Caco-2 (cell line): ENCODE measurements around the gene ITGB1. TPM values are rescaled to one million over a fixed set of nuclear protein-coding genes. Genes with fewer than 3 reads are reported as not detected.

ENCODE experiments used
- BruUV-seq: library from RNA; stranded (reverse); fragments of 400-500 nt; replicated peaks from 2 replicates; lab custom pipeline; 2021; lab: Mats Ljungman, UMichigan
- CTCF ChIA-PET: fragments of 300-600 bp; sonication (Branson Sonifier 250); formaldehyde crosslinking; loops from one replicate; lab custom pipeline; 2022; ENCODE audit warnings: antibody characterized with exemption; lab: Charles Lee
- POLR2A ChIA-PET: fragments of 300-600 bp; sonication (Branson Sonifier 250); formaldehyde crosslinking; loops from one replicate; lab custom pipeline; 2022; ENCODE audit warnings: antibody characterized with exemption; lab: Charles Lee
- DNase-seq, 2 experiments: peaks; one replicate each; pipeline versions ENCODE4 v3.0.0 to v3.0.0-alpha.2; 2020 to 2022
- H3K27me3 ChIP-seq: replicated peaks from 2 replicates; pipeline ENCODE4 v1.6.0; 2011; ENCODE audit warnings: low read length; ENCODE audit not compliant: control insufficient read depth, insufficient read depth
- H3K36me3 ChIP-seq: 2 replicates; pipeline ENCODE4 v1.5.1; 2011; ENCODE audit warnings: low read length; ENCODE audit not compliant: control insufficient read depth, insufficient read depth
- H3K4me1 ChIP-seq: fragments of 250-450 bp; sonication (Bioruptor Pico); 2 replicates; pipeline ENCODE4 v1.5.1; 2020; ENCODE audit warnings: mild to moderate bottlenecking
- H3K4me3 ChIP-seq: 2 replicates; pipeline ENCODE4 v1.5.1; 2011; ENCODE audit warnings: low read depth, mild to moderate bottlenecking, control low read depth, low read length
- H3K9me3 ChIP-seq: fragments of 250-450 bp; sonication (Bioruptor Pico); 2 replicates; pipeline ENCODE4 v1.5.1; 2020; ENCODE audit warnings: mild to moderate bottlenecking, moderate library complexity
- H3K27ac Mint-ChIP-seq: one replicate; pipeline ENCODE4 v1.8.0; 2022; ENCODE audit warnings: mixed read lengths; ENCODE audit not compliant: unreplicated experiment
- H3K27me3 Mint-ChIP-seq: one replicate; pipeline ENCODE4 v1.8.0; 2022; ENCODE audit warnings: mixed read lengths; ENCODE audit not compliant: insufficient read depth, unreplicated experiment
- H3K36me3 Mint-ChIP-seq: one replicate; pipeline ENCODE4 v1.8.0; 2022; ENCODE audit warnings: mild to moderate bottlenecking, mixed read lengths; ENCODE audit not compliant: insufficient read depth, unreplicated experiment
- H3K4me1 Mint-ChIP-seq: one replicate; pipeline ENCODE4 v1.8.0; 2022; ENCODE audit warnings: low read depth, mixed read lengths; ENCODE audit not compliant: unreplicated experiment
- H3K4me3 Mint-ChIP-seq: one replicate; pipeline ENCODE4 v1.8.0; 2022; ENCODE audit warnings: mild to moderate bottlenecking, moderate library complexity, mixed read lengths; ENCODE audit not compliant: unreplicated experiment
- H3K9me3 Mint-ChIP-seq: one replicate; pipeline ENCODE4 v1.8.0; 2022; ENCODE audit warnings: mixed read lengths; ENCODE audit not compliant: unreplicated experiment
- CTCF ChIP-seq, 2 experiments: fragments of 200-600 bp in 1 of 2; IDR thresholded peaks; 1 replicate in 1 of 2; 2 replicates in 1 of 2; pipeline versions ENCODE4 v1.5.1 to v1.8.0; 2011 to 2022; ENCODE audit warnings: antibody characterized with exemption in 1 of 2, control low read depth in 1 of 2, inconsistent platforms in 1 of 2, low read depth in 1 of 2, low read length in 1 of 2, mild to moderate bottlenecking in 1 of 2, moderate library complexity in 1 of 2; ENCODE audit not compliant: insufficient read depth in 1 of 2, severe bottlenecking in 1 of 2, unreplicated experiment in 1 of 2
- intact Hi-C: fragments of 100-400 bp; cut with micrococcal nuclease; formaldehyde crosslinking; loops from one replicate; pipeline ENCODE4 v1.10.0; 2022; ENCODE audit not compliant: unreplicated experiment
- total RNA-seq: library from RNA; stranded (reverse); gene quantifications from 2 replicates; pipeline ENCODE4 v1.2.3, GENCODE V29; 2022

ITGB1 gene
- total RNA-seq, 1 experiment from 2014 or later: 474 TPM

GRCh38 chr10:32909456-32909855, 48.6 kb downstream of the ITGB1 start:
- Mint-ChIP-seq H3K27me3 (no peaks in the 10 kb centered on the region), H3K9me3 (no peaks in the 10 kb centered on the region), H3K27ac (no peak overlapping the region), H3K4me3 (no peak overlapping the region), H3K4me1 (peaks cover 9% of the 10 kb centered on the region), H3K36me3 (peaks cover 73% of the 10 kb centered on the region)
- Histone ChIP-seq H3K36me3 (no peaks in the 10 kb centered on the region; the same call in 1 of the 2 replicates), H3K4me3 (no peak overlapping the region), H3K4me1 (peaks cover 16% of the 10 kb centered on the region), H3K9me3 (no peaks in the 10 kb centered on the region), H3K27me3 (no peaks in the 10 kb centered on the region)
- ChIA-PET POLR2A (no interaction called here), CTCF (interaction anchor here (1.9 kb wide), 1 partner anchor 100 kb away, joined by 5 read pairs; no protein-coding TSS in a partner anchor)
- DNase-seq: no peak
- no peak for TF ChIP-seq CTCF (IDR thresholded peaks at IDR 0.05; ENCODE audit: insufficient read depth in 1 of 2, low read depth in 1 of 2, low read length in 1 of 2, severe bottlenecking in 1 of 2, unreplicated experiment in 1 of 2)
- intact Hi-C loops: loop anchor here (5.0 kb wide), 1 partner anchor 98 kb away; no protein-coding TSS in a partner anchor
- BruUV-seq: no TSS peak

- Mint-ChIP-seq H3K27me3 (no peaks in the 10 kb centered on the region), H3K4me1 (peaks cover 3% of the 10 kb centered on the region), H3K9me3 (no peaks in the 10 kb centered on the region), H3K36me3 (peaks cover 76% of the 10 kb centered on the region), H3K27ac (no peak overlapping the region), H3K4me3 (no peak overlapping the region)
- Histone ChIP-seq H3K27me3 (no peaks in the 10 kb centered on the region), H3K9me3 (no peaks in the 10 kb centered on the region), H3K4me3 (no peak overlapping the region), H3K36me3 (peaks cover 2% of the 10 kb centered on the region), H3K4me1 (peaks cover 16% of the 10 kb centered on the region)
- ChIA-PET CTCF (no interaction called here), POLR2A (interaction anchor here (0.5 kb wide), 1 partner anchor 26 kb away, joined by 3 read pairs; no protein-coding TSS in a partner anchor)
- intact Hi-C loops: loop anchor here (5.0 kb wide), 1 partner anchor 101 kb away; no protein-coding TSS in a partner anchor
- no TSS peak for BruUV-seq
- no peak for DNase-seq
- TF ChIP-seq CTCF (IDR thresholded peaks at IDR 0.05; ENCODE audit: insufficient read depth in 1 of 2, low read depth in 1 of 2, low read length in 1 of 2, severe bottlenecking in 1 of 2, unreplicated experiment in 1 of 2): no peak
These were observed 51.4 kb downstream of the ITGB1 start for GRCh38 chr10:32906595-32906994.

- intact Hi-C loops: loop anchor here (5.0 kb wide), 1 partner anchor 102 kb away; no protein-coding TSS in a partner anchor
- Mint-ChIP-seq H3K36me3 (peaks cover 72% of the 10 kb centered on the region), H3K9me3 (no peaks in the 10 kb centered on the region), H3K4me3 (no peak overlapping the region), H3K27me3 (no peaks in the 10 kb centered on the region), H3K4me1 (no peaks in the 10 kb centered on the region), H3K27ac (no peak overlapping the region)
- CTCF ChIA-PET: no interaction called here
- peaks cover 2% of the 10 kb centered on the region for H3K36me3 ChIP-seq
- no peak overlapping the region for H3K4me3 ChIP-seq
- no peak for TF ChIP-seq CTCF (IDR thresholded peaks at IDR 0.05; ENCODE audit: insufficient read depth in 1 of 2, low read depth in 1 of 2, low read length in 1 of 2, severe bottlenecking in 1 of 2, unreplicated experiment in 1 of 2)
- no peak for DNase-seq
- no peaks in the 10 kb centered on the region for H3K9me3 ChIP-seq
- no TSS peak for BruUV-seq
- H3K4me1 ChIP-seq: peaks cover 12% of the 10 kb centered on the region
- no peaks in the 10 kb centered on the region for H3K27me3 ChIP-seq
- POLR2A ChIA-PET: no interaction called here
These were observed 52.6 kb downstream of the ITGB1 start for GRCh38 chr10:32905466-32905865.
